A549 treated with AZD2906 at 1 μM for 4 hours (cell line): Measurements from ENCODE around the gene MFAP1. TPM values are rescaled to one million over a fixed set of nuclear protein-coding genes. Genes with fewer than 3 reads are reported as not detected.

Experiments used
- total RNA-seq: library from RNA; stranded (reverse); fragments of 200-300 nt; extraction: Qiagen RNA extraction; gene quantifications from 5 replicates; pipeline ENCODE4 v1.2.3, GENCODE V29; 2022

MFAP1 gene
- total RNA-seq = 22.9 to 29.4 TPM (median 24.0 TPM) in 5 replicates

GRCh38 chr15:43824302-43825246 is at the start of gene MFAP1:
Gene MFAP1, minus strand, starts transcription at chr15:43824690. Its CDS starts 121 bp downstream, at chr15:43824569.

GRCh38 chr15:43826508-43827341 is 2.2 kb upstream of the MFAP1 start, which contains the start of gene WDR76:
Gene WDR76, plus strand, starts transcription at chr15:43827002. Its CDS starts 31 bp downstream, at chr15:43827033.

GRCh38 chr15:43800286-43801141 is 24.0 kb downstream of the MFAP1 start, which contains the start of gene HYPK:
Gene HYPK, plus strand, starts transcription at chr15:43800599. Its CDS starts 24 bp downstream, at chr15:43800623.

GRCh38 chr15:43799945-43800285 is 24.6 kb downstream of the MFAP1 start, which contains the start of gene SERINC4:
Gene SERINC4, minus strand, starts transcription at chr15:43800220. Its CDS starts 234 bp downstream, at chr15:43799986.

GRCh38 chr15:43791993-43792760 is 32.3 kb downstream of the MFAP1 start, which contains the start of gene SERF2:
Gene SERF2, plus strand, starts transcription at chr15:43792320. Its CDS starts 57 bp downstream, at chr15:43792377.

GRCh38 chr15:43776718-43777266 is 47.7 kb downstream of the MFAP1 start, which contains the start of gene ELL3:
Gene ELL3, minus strand, starts transcription at chr15:43776966. Its CDS starts 65 bp downstream, at chr15:43776901.

Other genes with a start within 250 kb of the MFAP1 start
- 4.2 to 7.1 TPM (median 4.7 TPM) in 5 replicates for gene PPIP5K1, start 234.5 kb downstream of the MFAP1 start, total RNA-seq
- 2.7 to 4.4 TPM (median 3.4 TPM) in 5 replicates for gene CKMT1B, start 230.7 kb downstream of the MFAP1 start, total RNA-seq
- 0.02 to 0.13 TPM (median 0.07 TPM) in 5 replicates for gene STRC, start 205.9 kb downstream of the MFAP1 start, total RNA-seq
- 0.24 to 1.2 TPM (median 0.95 TPM) in 5 replicates for gene CATSPER2, start 175.8 kb downstream of the MFAP1 start, total RNA-seq
- 2.6 to 3.5 TPM (median 3.3 TPM) in 5 replicates for gene CKMT1A, start 130.8 kb downstream of the MFAP1 start, total RNA-seq
- 254 to 351 TPM (median 338 TPM) in 5 replicates for gene PDIA3, start 78.3 kb downstream of the MFAP1 start, total RNA-seq
- gene ELL3, start 47.7 kb downstream of the MFAP1 start, total RNA-seq = 1.2 to 2.1 TPM (median 1.7 TPM) in 5 replicates
- 431 to 707 TPM (median 687 TPM) in 5 replicates for gene SERF2, start 32.4 kb downstream of the MFAP1 start, total RNA-seq
- gene SERINC4, start 24.5 kb downstream of the MFAP1 start, total RNA-seq = 0.05 to 0.10 TPM (median 0.09 TPM) in 4 of 5 replicates, not detected in the other
- 4.9 to 8.5 TPM (median 5.6 TPM) in 5 replicates for gene HYPK, start 24.1 kb downstream of the MFAP1 start, total RNA-seq
- 11.0 to 15.0 TPM (median 11.4 TPM) in 5 replicates for gene WDR76, start 2.3 kb upstream of the MFAP1 start, total RNA-seq